ENCODE measurements around the gene FUT4. TPM values are rescaled to one million over a fixed set of nuclear protein-coding genes. Genes with fewer than 3 reads are reported as not detected.
"Not testable (repeated sequence)": the region's sequence is repeated elsewhere in the genome, so short reads cannot be mapped to it uniquely, and the experiment has no call there.

Gene FUT4
- polyA plus RNA-seq, 1 donor: 5.8 TPM

GRCh38 chr11:94526645-94527438 lies 16.9 kb upstream of the FUT4 start:
- DNase-seq: no peak

GRCh38 chr11:94528551-94528950 lies 15.2 kb upstream of the FUT4 start:
- no peak for DNase-seq

- no peak for DNase-seq
Measured at GRCh38 chr11:94532211-94532610, 11.5 kb upstream of the FUT4 start.

GRCh38 chr11:94533206-94533605 lies 10.5 kb upstream of the FUT4 start:
- no peak for DNase-seq

- DNase-seq: no peak
Measured at GRCh38 chr11:94533696-94534630, 9.8 kb upstream of the FUT4 start.

GRCh38 chr11:94536386-94536785 lies 7.3 kb upstream of the FUT4 start:
- no peak for DNase-seq

- no peak for DNase-seq
Measured at GRCh38 chr11:94537031-94537600, 6.6 kb upstream of the FUT4 start.

GRCh38 chr11:94539420-94539819 lies 4.3 kb upstream of the FUT4 start:
- DNase-seq: no peak

- DNase-seq: no peak
Measured at GRCh38 chr11:94544646-94545263, 1.0 kb downstream of the FUT4 start.

- no peak for DNase-seq
Measured at GRCh38 chr11:94545264-94546161, 1.8 kb downstream of the FUT4 start.

GRCh38 chr11:94546162-94546470 lies 2.4 kb downstream of the FUT4 start:
- no peak for DNase-seq

GRCh38 chr11:94546886-94547285 lies 3.2 kb downstream of the FUT4 start:
- DNase-seq: no peak

GRCh38 chr11:94549146-94549545 lies 5.4 kb downstream of the FUT4 start:
- no peak for DNase-seq

- DNase-seq: no peak
Measured at GRCh38 chr11:94550513-94550912, 6.8 kb downstream of the FUT4 start.

- DNase-seq: no peak
Measured at GRCh38 chr11:94553938-94554337, 10.2 kb downstream of the FUT4 start.

- not testable (repeated sequence) for DNase-seq
Measured at GRCh38 chr11:94555752-94556329, 12.1 kb downstream of the FUT4 start.

GRCh38 chr11:94557421-94557820 lies 13.7 kb downstream of the FUT4 start:
- no peak for DNase-seq

GRCh38 chr11:94557992-94558391 lies 14.3 kb downstream of the FUT4 start:
- no peak for DNase-seq

GRCh38 chr11:94558468-94558867 lies 14.7 kb downstream of the FUT4 start:
- no peak for DNase-seq

- no peak for DNase-seq
Measured at GRCh38 chr11:94558932-94559331, 15.2 kb downstream of the FUT4 start.

- no peak for DNase-seq
Measured at GRCh38 chr11:94559361-94559760, 15.6 kb downstream of the FUT4 start.

Measured in left kidney (tissue), 2 donors.